ENCODE measurements around the gene ACP4. TPM values are rescaled to one million over a fixed set of nuclear protein-coding genes. Genes with fewer than 3 reads are reported as not detected.
"Not testable (repeated sequence)": the region's sequence is repeated elsewhere in the genome, so short reads cannot be mapped to it uniquely, and the experiment has no call there.

Gene ACP4
- total RNA-seq, 2 donors from 2014 or later = not detected

GRCh38 chr19:50759886-50760285, 30.3 kb upstream of the ACP4 start:
- H3K27ac ChIP-seq (ENCODE audit: low read depth, low read length) = no peak overlapping the region

GRCh38 chr19:50761501-50761900, 28.7 kb upstream of the ACP4 start:
- not testable (repeated sequence) for H3K27me3 ChIP-seq (ENCODE audit: control insufficient read depth, insufficient read depth, low read length, poor library complexity, severe bottlenecking); H3K4me1 ChIP-seq (ENCODE audit: control insufficient read depth, insufficient read depth, low read length); H3K27ac ChIP-seq (ENCODE audit: low read depth, low read length); DNase-seq; H3K9ac ChIP-seq (ENCODE audit: extremely low read depth, low read length, poor library complexity, severe bottlenecking); H3K4me1 Mint-ChIP-seq; H3K36me3 ChIP-seq (ENCODE audit: control insufficient read depth, insufficient read depth, low read length); H3K27ac Mint-ChIP-seq; H3K36me3 Mint-ChIP-seq (ENCODE audit: low read depth); H3K9me3 ChIP-seq (ENCODE audit: control insufficient read depth, low read length); H3K4me3 Mint-ChIP-seq; H3K9me3 Mint-ChIP-seq; H3K4me3 ChIP-seq (ENCODE audit: low read length)
- peaks cover 33% of the 10 kb centered on the region for H3K27me3 Mint-ChIP-seq (ENCODE audit: insufficient read depth)
- 62 to 77% methylated on average over 3 of the region's 3 CpGs for WGBS, 2 experiments (ENCODE audit: insufficient coverage in 1 of 2, insufficient read length in 1 of 2)

More at GRCh38 chr19:50759886-50760285, 30.3 kb upstream of the ACP4 start:
- Histone ChIP-seq H3K27me3 (ENCODE audit: control insufficient read depth, insufficient read depth, low read length, poor library complexity, severe bottlenecking) (no peaks in the 10 kb centered on the region), H3K4me1 (ENCODE audit: control insufficient read depth, insufficient read depth, low read length) (no peaks in the 10 kb centered on the region), H3K4me3 (ENCODE audit: low read length) (no peak overlapping the region), H3K9me3 (ENCODE audit: control insufficient read depth, low read length) (peaks cover 5% of the 10 kb centered on the region), H3K36me3 (ENCODE audit: control insufficient read depth, insufficient read depth, low read length) (no peaks in the 10 kb centered on the region), H3K9ac (ENCODE audit: extremely low read depth, low read length, poor library complexity, severe bottlenecking) (no peak overlapping the region)
- Mint-ChIP-seq H3K36me3 (ENCODE audit: low read depth) (no peaks in the 10 kb centered on the region), H3K4me1 (no peaks in the 10 kb centered on the region), H3K27me3 (ENCODE audit: insufficient read depth) (peaks cover 39% of the 10 kb centered on the region), H3K4me3 (no peak overlapping the region), H3K27ac (no peak overlapping the region), H3K9me3 (no peaks in the 10 kb centered on the region)
- DNase-seq = no peak
- no peak for TF ChIP-seq CTCF (conservative IDR thresholded peaks at IDR 0.05)
- WGBS, 2 experiments (ENCODE audit: insufficient coverage in 1 of 2, insufficient read length in 1 of 2) = 58 to 61% methylated on average over 3 to 4 of the region's 4 CpGs

- H3K9me3 Mint-ChIP-seq; DNase-seq; H3K4me1 Mint-ChIP-seq; H3K9ac ChIP-seq (ENCODE audit: extremely low read depth, low read length, poor library complexity, severe bottlenecking); H3K27me3 ChIP-seq (ENCODE audit: control insufficient read depth, insufficient read depth, low read length, poor library complexity, severe bottlenecking); H3K27ac Mint-ChIP-seq; H3K9me3 ChIP-seq (ENCODE audit: control insufficient read depth, low read length); H3K36me3 Mint-ChIP-seq (ENCODE audit: low read depth); H3K27ac ChIP-seq (ENCODE audit: low read depth, low read length); H3K36me3 ChIP-seq (ENCODE audit: control insufficient read depth, insufficient read depth, low read length); H3K4me3 Mint-ChIP-seq; H3K4me1 ChIP-seq (ENCODE audit: control insufficient read depth, insufficient read depth, low read length); H3K4me3 ChIP-seq (ENCODE audit: low read length): not testable (repeated sequence)
- 91% methylated on average over 7 of the region's 13 CpGs; no CpG with 5 or more reads in 1 of the 2 experiments for WGBS, 2 experiments (ENCODE audit: insufficient coverage in 1 of 2, insufficient read length in 1 of 2)
- H3K27me3 Mint-ChIP-seq (ENCODE audit: insufficient read depth) = peaks cover 33% of the 10 kb centered on the region
These were observed 26.7 kb upstream of the ACP4 start for GRCh38 chr19:50763521-50763920.

- H3K9me3 ChIP-seq (ENCODE audit: control insufficient read depth, low read length) = peaks cover 11% of the 10 kb centered on the region
- H3K4me1 Mint-ChIP-seq = no peaks in the 10 kb centered on the region
- no peaks in the 10 kb centered on the region for H3K27me3 ChIP-seq (ENCODE audit: control insufficient read depth, insufficient read depth, low read length, poor library complexity, severe bottlenecking)
- TF ChIP-seq CTCF (conservative IDR thresholded peaks at IDR 0.05) = no peak
- no peak overlapping the region for H3K27ac ChIP-seq (ENCODE audit: low read depth, low read length)
- no peaks in the 10 kb centered on the region for H3K36me3 ChIP-seq (ENCODE audit: control insufficient read depth, insufficient read depth, low read length)
- 62 to 88% methylated on average over 5 to 7 of the region's 7 CpGs for WGBS, 2 experiments (ENCODE audit: insufficient coverage in 1 of 2, insufficient read length in 1 of 2)
- DNase-seq = no peak
- no peak overlapping the region for H3K4me3 Mint-ChIP-seq
- H3K9ac ChIP-seq (ENCODE audit: extremely low read depth, low read length, poor library complexity, severe bottlenecking) = no peak overlapping the region
- H3K36me3 Mint-ChIP-seq (ENCODE audit: low read depth) = no peaks in the 10 kb centered on the region
- no peaks in the 10 kb centered on the region for H3K9me3 Mint-ChIP-seq
- H3K27ac Mint-ChIP-seq = no peak overlapping the region
- no peak overlapping the region for H3K4me3 ChIP-seq (ENCODE audit: low read length)
- no peaks in the 10 kb centered on the region for H3K4me1 ChIP-seq (ENCODE audit: control insufficient read depth, insufficient read depth, low read length)
- peaks cover 32% of the 10 kb centered on the region for H3K27me3 Mint-ChIP-seq (ENCODE audit: insufficient read depth)
These were observed 25.8 kb upstream of the ACP4 start for GRCh38 chr19:50764409-50764808.

- H3K36me3 ChIP-seq (ENCODE audit: control insufficient read depth, insufficient read depth, low read length); H3K36me3 Mint-ChIP-seq (ENCODE audit: low read depth); H3K4me3 Mint-ChIP-seq; H3K27ac ChIP-seq (ENCODE audit: low read depth, low read length); H3K9me3 Mint-ChIP-seq; H3K9me3 ChIP-seq (ENCODE audit: control insufficient read depth, low read length); H3K4me1 ChIP-seq (ENCODE audit: control insufficient read depth, insufficient read depth, low read length); H3K4me3 ChIP-seq (ENCODE audit: low read length); DNase-seq; H3K9ac ChIP-seq (ENCODE audit: extremely low read depth, low read length, poor library complexity, severe bottlenecking); H3K4me1 Mint-ChIP-seq; H3K27ac Mint-ChIP-seq; H3K27me3 ChIP-seq (ENCODE audit: control insufficient read depth, insufficient read depth, low read length, poor library complexity, severe bottlenecking): not testable (repeated sequence)
- H3K27me3 Mint-ChIP-seq (ENCODE audit: insufficient read depth) = peaks cover 29% of the 10 kb centered on the region
- 81 to 88% methylated on average over 5 to 10 of the region's 12 CpGs for WGBS, 2 experiments (ENCODE audit: insufficient coverage in 1 of 2, insufficient read length in 1 of 2)
These were observed 23.5 kb upstream of the ACP4 start for GRCh38 chr19:50766746-50767145.

GRCh38 chr19:50767263-50767662, 23.0 kb upstream of the ACP4 start:
- H3K9me3 ChIP-seq (ENCODE audit: control insufficient read depth, low read length); H3K9ac ChIP-seq (ENCODE audit: extremely low read depth, low read length, poor library complexity, severe bottlenecking); H3K36me3 Mint-ChIP-seq (ENCODE audit: low read depth); H3K4me1 Mint-ChIP-seq; H3K36me3 ChIP-seq (ENCODE audit: control insufficient read depth, insufficient read depth, low read length); H3K27ac Mint-ChIP-seq; H3K9me3 Mint-ChIP-seq; H3K4me3 Mint-ChIP-seq; H3K4me3 ChIP-seq (ENCODE audit: low read length); H3K27ac ChIP-seq (ENCODE audit: low read depth, low read length); H3K27me3 ChIP-seq (ENCODE audit: control insufficient read depth, insufficient read depth, low read length, poor library complexity, severe bottlenecking); H3K4me1 ChIP-seq (ENCODE audit: control insufficient read depth, insufficient read depth, low read length): not testable (repeated sequence)
- H3K27me3 Mint-ChIP-seq (ENCODE audit: insufficient read depth) = peaks cover 29% of the 10 kb centered on the region
- peak; percentile 73 for DNase-seq
- WGBS, 2 experiments (ENCODE audit: insufficient coverage in 1 of 2, insufficient read length in 1 of 2) = 22 to 53% methylated on average over 3 to 5 of the region's 5 CpGs
